CD4-positive, alpha-beta memory T cell (primary cell): Measurements from ENCODE around the gene A3GALT2. TPM values are rescaled to one million over a fixed set of nuclear protein-coding genes. Genes with fewer than 3 reads are reported as not detected.

ENCODE experiments used
- CTCF ChIA-PET: fragments of 350-600 bp; sonication (Branson Sonifier 250); formaldehyde crosslinking; loops from one replicate; lab custom pipeline; 2021; ENCODE audit warnings: inconsistent platforms; ENCODE audit not compliant: partially characterized antibody; lab: Charles Lee
- POLR2A ChIA-PET: fragments of 350-600 bp; sonication (Branson Sonifier 250); formaldehyde crosslinking; loops from one replicate; lab custom pipeline; 2021; ENCODE audit not compliant: partially characterized antibody; lab: Charles Lee
- DNase-seq, 5 donors: peaks; one replicate each; pipeline versions ENCODE4 v3.0.0 to v3.0.0-alpha.2; 2020 to 2022; ENCODE audit warnings: mixed read lengths in 1 of 5
- H3K27ac ChIP-seq: one replicate; pipeline ENCODE4 v1.7.0; 2013; ENCODE audit warnings: low read depth, low read length
- H3K27me3 ChIP-seq: 2 replicates; pipeline ENCODE4 v1.7.0; 2013; ENCODE audit warnings: mild to moderate bottlenecking, low read length, moderate library complexity; ENCODE audit not compliant: insufficient read depth
- H3K36me3 ChIP-seq: 2 replicates; pipeline ENCODE4 v1.7.0; 2013; ENCODE audit warnings: mild to moderate bottlenecking, low read length, moderate library complexity; ENCODE audit not compliant: insufficient read depth
- H3K4me1 ChIP-seq: 2 replicates; pipeline ENCODE4 v1.7.0; 2013; ENCODE audit warnings: mild to moderate bottlenecking, low read length, moderate library complexity; ENCODE audit not compliant: insufficient read depth
- H3K4me3 ChIP-seq, 2 donors: one replicate each; pipeline ENCODE4 v1.7.0; 2013; ENCODE audit warnings: low read length in 2 of 2, mild to moderate bottlenecking in 1 of 2
- H3K9me3 ChIP-seq, 2 donors: one replicate each; pipeline ENCODE4 v1.7.0; 2013; ENCODE audit warnings: low read length in 2 of 2, control low read depth in 1 of 2; ENCODE audit not compliant: control insufficient read depth in 1 of 2
- H3K27ac Mint-ChIP-seq, 7 donors: one replicate each; pipeline ENCODE4 v1.8.0; 2020 to 2021; ENCODE audit warnings: mixed read lengths in 7 of 7, mild to moderate bottlenecking in 6 of 7, inconsistent platforms in 3 of 7, moderate library complexity in 3 of 7
- H3K27me3 Mint-ChIP-seq, 2 donors: one replicate each; pipeline ENCODE4 v1.8.0; 2020 to 2021; ENCODE audit warnings: mixed read lengths in 2 of 2
- H3K36me3 Mint-ChIP-seq, 2 donors: one replicate each; pipeline ENCODE4 v1.8.0; 2020 to 2021; ENCODE audit warnings: mixed read lengths in 2 of 2, inconsistent platforms in 1 of 2, mild to moderate bottlenecking in 1 of 2
- H3K4me1 Mint-ChIP-seq, 4 donors: one replicate each; pipeline ENCODE4 v1.8.0; 2020 to 2021; ENCODE audit warnings: mixed read lengths in 4 of 4, mild to moderate bottlenecking in 1 of 4
- H3K4me3 Mint-ChIP-seq, 8 donors: one replicate each; pipeline ENCODE4 v1.8.0; 2020 to 2021; ENCODE audit warnings: mixed read lengths in 8 of 8, mild to moderate bottlenecking in 7 of 8, moderate library complexity in 6 of 8, inconsistent platforms in 3 of 8
- H3K9me3 Mint-ChIP-seq, 8 donors: one replicate each; pipeline ENCODE4 v1.8.0; 2020 to 2021; ENCODE audit warnings: mixed read lengths in 8 of 8, mild to moderate bottlenecking in 5 of 8, inconsistent platforms in 3 of 8, moderate library complexity in 1 of 8
- intact Hi-C: fragments of 100-400 bp; cut with micrococcal nuclease; formaldehyde crosslinking; loops from one replicate; pipeline ENCODE4 v1.15.1; 2023
- polyA plus RNA-seq, 2 donors: library from polyadenylated mRNA; unstranded; fragments of 300-500 nt; fragmentation: Illumina TruSeq; gene quantifications; one replicate each; pipeline ENCODE4 v1.2.3, GENCODE V29; 2021
- total RNA-seq, 2 experiments: library from RNA; stranded (reverse); gene quantifications; one replicate each; pipeline ENCODE4 v1.2.3, GENCODE V29; 2021

Gene A3GALT2
- total and polyA plus RNA-seq, 4 experiments from 2014 or later = not detected

DNA sequence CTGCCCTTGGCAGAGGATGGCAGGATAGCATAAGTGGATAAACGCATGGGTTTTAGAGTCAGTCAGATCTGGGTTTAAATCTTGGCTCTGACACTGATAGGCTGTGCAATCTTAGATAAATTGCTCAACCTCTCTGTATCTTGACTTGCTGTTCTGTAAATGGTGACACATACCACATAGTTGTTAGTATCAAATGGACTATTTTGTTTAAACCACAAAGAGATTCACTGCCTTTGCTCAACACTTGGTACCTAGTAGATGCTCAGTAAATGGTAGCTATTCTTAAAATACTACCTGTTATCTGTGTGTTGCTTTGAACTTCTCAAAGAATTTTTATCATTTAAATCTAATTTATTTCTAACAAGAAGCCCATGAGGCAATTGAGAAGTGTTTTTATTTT is 39.5 kb upstream of the A3GALT2 start:
- Histone ChIP-seq H3K27me3 (no peaks in the 10 kb centered on the region), H3K27ac (no peak overlapping the region), H3K4me1 (no peaks in the 10 kb centered on the region), H3K4me3 (no peak overlapping the region), H3K9me3 (no peaks in the 10 kb centered on the region), H3K36me3 (no peaks in the 10 kb centered on the region)
- no peaks in the 10 kb centered on the region for H3K9me3 Mint-ChIP-seq
- intact Hi-C loops = loop anchor here (10.0 kb wide), 1 partner anchor 426 kb away; no protein-coding TSS in a partner anchor
- peaks cover 0 to 2% (median under 1%) of the 10 kb centered on the region in 4 donors for H3K4me1 Mint-ChIP-seq
- peaks cover 0 to 1% of the 10 kb centered on the region in 2 donors for H3K27me3 Mint-ChIP-seq
- no peak overlapping the region for H3K4me3 Mint-ChIP-seq
- H3K27ac Mint-ChIP-seq = no peak overlapping the region
- ChIA-PET POLR2A (interaction anchor here (1.4 kb wide), 1 partner anchor 10 kb away, joined by 3 read pairs; no protein-coding TSS in a partner anchor), CTCF (interaction anchor here (3.0 kb wide), 1 partner anchor 64 kb away, joined by 10 read pairs; no protein-coding TSS in a partner anchor)
- H3K36me3 Mint-ChIP-seq = no peaks in the 10 kb centered on the region
- no peak for DNase-seq

DNA sequence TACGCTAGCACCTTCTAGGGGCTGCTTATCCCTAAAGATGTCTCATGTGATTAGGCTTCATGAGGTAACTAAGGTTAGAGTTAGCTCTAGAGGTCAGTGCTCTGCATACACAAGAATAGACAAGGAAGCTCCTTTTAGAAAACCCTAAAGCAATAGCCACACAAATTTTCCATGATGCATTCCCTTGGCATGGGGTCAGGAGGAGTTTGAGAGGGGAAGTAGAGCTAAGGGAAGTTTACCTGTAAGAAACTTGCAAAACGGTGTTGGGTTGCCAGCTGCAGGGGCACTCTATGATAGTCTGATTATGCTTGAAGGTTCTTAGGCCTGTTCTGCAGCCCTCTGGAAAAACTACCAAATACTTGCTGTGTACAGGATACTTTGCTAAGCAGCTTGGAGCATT is 39.0 kb upstream of the A3GALT2 start:
- ChIA-PET POLR2A (interaction anchor here (0.6 to 1.4 kb wide), 2 partner anchors 10 to 11 kb away, joined by 3 read pairs; no protein-coding TSS in a partner anchor), CTCF (interaction anchor here (0.7 to 3.0 kb wide), 2 partner anchors 62 to 64 kb away, joined by 3 to 10 read pairs; no protein-coding TSS in a partner anchor)
- H3K9me3 ChIP-seq = no peaks in the 10 kb centered on the region
- H3K9me3 Mint-ChIP-seq = no peaks in the 10 kb centered on the region
- no peaks in the 10 kb centered on the region for H3K4me1 ChIP-seq
- intact Hi-C loops = loop anchor here (10.0 kb wide), 1 partner anchor 425 kb away; no protein-coding TSS in a partner anchor
- H3K27ac Mint-ChIP-seq = no peak overlapping the region
- DNase-seq = no peak
- H3K27me3 ChIP-seq = no peaks in the 10 kb centered on the region
- H3K27ac ChIP-seq = no peak overlapping the region
- H3K36me3 ChIP-seq = no peaks in the 10 kb centered on the region
- no peaks in the 10 kb centered on the region for H3K36me3 Mint-ChIP-seq
- H3K27me3 Mint-ChIP-seq = peaks cover 0 to 1% of the 10 kb centered on the region in 2 donors
- peaks cover 0 to 2% (median under 1%) of the 10 kb centered on the region in 4 donors for H3K4me1 Mint-ChIP-seq
- H3K4me3 ChIP-seq = no peak overlapping the region
- H3K4me3 Mint-ChIP-seq = no peak overlapping the region

DNA sequence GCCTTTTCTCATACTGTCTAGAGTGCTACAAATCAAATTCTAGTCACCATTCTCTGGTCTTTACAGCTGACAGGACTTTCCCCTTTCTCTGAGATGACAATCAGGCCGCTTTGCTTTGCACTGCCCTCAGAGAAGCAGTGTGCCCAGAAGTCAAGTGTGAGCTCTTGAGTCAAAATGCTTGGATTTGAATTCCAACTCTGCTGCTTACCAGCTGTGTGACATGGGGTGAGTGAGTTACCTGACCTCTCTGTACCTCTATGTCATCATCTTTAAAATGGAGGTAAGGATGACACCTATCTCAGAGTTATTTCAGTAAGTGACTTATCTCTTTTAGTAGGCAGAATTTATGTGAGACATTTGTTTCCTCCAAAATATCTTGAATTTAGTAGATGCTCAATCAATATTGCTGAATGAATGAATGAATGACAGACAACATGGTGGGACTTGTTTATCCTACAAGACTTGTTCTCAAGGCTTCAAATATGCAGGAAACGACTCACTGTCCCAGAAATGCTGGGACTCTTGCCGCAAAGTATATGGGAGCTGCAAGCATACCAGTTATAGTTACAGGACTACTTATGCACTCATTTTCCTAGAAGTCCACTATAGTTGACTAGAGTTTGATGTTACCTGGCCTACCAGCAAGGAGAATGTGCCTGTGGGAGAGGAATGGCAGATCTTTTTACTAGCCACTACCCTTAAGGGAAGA is 38.1 kb upstream of the A3GALT2 start:
- no peak for DNase-seq
- Histone ChIP-seq H3K27ac (no peak overlapping the region), H3K9me3 (no peaks in the 10 kb centered on the region), H3K27me3 (no peaks in the 10 kb centered on the region), H3K4me3 (no peak overlapping the region), H3K36me3 (no peaks in the 10 kb centered on the region), H3K4me1 (no peaks in the 10 kb centered on the region)
- no peak overlapping the region for H3K27ac Mint-ChIP-seq
- no peaks in the 10 kb centered on the region for H3K36me3 Mint-ChIP-seq
- peaks cover 0 to 2% (median under 1%) of the 10 kb centered on the region in 4 donors for H3K4me1 Mint-ChIP-seq
- peaks cover 0 to 1% of the 10 kb centered on the region in 2 donors for H3K27me3 Mint-ChIP-seq
- intact Hi-C loops = no loop called here
- no peak overlapping the region for H3K4me3 Mint-ChIP-seq
- CTCF ChIA-PET = interaction anchor here (3.0 kb wide), 1 partner anchor 63 kb away, joined by 10 read pairs; no protein-coding TSS in a partner anchor
- POLR2A ChIA-PET = no interaction called here
- H3K9me3 Mint-ChIP-seq = no peaks in the 10 kb centered on the region

DNA sequence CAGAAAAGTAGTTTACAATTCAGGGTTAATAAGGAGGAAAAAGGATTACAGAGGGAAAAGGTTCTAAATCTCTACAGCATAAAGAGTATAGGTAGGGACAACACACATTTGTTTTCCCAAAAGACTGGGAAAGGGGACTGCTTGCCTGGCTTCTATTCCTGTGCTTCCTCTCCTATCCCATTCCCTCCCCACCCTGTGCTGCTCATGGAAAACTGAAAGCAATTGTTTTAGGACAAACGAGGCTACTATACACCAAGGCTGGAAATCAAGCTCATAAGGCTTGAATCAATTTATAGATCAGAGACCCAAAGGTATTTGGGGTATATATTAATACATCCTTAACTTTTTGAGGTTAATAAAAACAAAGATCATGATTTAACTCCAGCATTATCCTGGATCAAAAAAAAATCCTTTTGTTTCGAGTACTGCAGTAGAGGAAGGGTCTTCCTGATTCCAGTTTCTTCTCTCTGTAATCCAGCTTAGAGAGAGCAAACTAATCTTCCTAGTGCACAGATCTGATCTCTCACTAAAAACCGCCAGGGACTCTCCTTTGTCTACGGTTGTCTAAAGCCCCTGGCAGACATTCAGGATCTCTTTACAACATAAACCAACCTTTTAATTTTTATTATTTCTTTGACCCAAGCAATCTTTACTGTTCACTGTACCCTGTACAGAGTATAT is 37.4 kb upstream of the A3GALT2 start:
- Histone ChIP-seq H3K36me3 (no peaks in the 10 kb centered on the region), H3K27me3 (no peaks in the 10 kb centered on the region), H3K4me1 (no peaks in the 10 kb centered on the region), H3K9me3 (no peaks in the 10 kb centered on the region), H3K4me3 (no peak overlapping the region), H3K27ac (no peak overlapping the region)
- Mint-ChIP-seq H3K4me1 (peaks cover 0 to 2% (median under 1%) of the 10 kb centered on the region in 4 donors), H3K27ac (no peak overlapping the region), H3K36me3 (no peaks in the 10 kb centered on the region), H3K9me3 (peaks cover 0 to 2% (median 0%) of the 10 kb centered on the region in 8 donors), H3K27me3 (peaks cover 0 to 1% of the 10 kb centered on the region in 2 donors), H3K4me3 (no peak overlapping the region)
- DNase-seq = no peak
- CTCF ChIA-PET = no interaction called here
- POLR2A ChIA-PET = no interaction called here
- intact Hi-C loops = no loop called here

DNA sequence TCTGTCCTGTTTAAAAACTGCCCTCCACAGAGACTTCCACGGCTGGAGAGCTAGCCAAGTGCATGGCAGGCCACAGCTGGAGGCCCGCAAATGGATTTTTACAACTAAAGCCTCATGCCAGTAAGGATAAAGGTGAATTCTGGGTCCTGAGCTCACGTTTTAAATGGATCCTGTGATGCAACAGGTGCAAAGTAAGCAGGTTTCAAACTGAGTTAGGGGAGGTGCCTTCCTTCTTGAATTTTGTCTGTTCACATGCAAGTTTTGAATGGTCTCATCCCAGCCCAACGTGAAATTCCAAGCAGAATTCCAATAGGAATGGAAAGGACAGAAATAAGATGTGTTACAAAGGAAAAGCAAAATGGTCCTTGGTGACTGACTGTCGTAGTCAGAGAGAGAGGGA is 36.2 kb upstream of the A3GALT2 start:
- CTCF ChIA-PET = no interaction called here
- Histone ChIP-seq H3K27ac (no peak overlapping the region), H3K4me1 (no peaks in the 10 kb centered on the region), H3K36me3 (no peaks in the 10 kb centered on the region), H3K4me3 (no peak overlapping the region), H3K9me3 (no peaks in the 10 kb centered on the region), H3K27me3 (no peaks in the 10 kb centered on the region)
- H3K9me3 Mint-ChIP-seq = peaks cover 0 to 2% (median 0%) of the 10 kb centered on the region in 8 donors
- H3K36me3 Mint-ChIP-seq = no peaks in the 10 kb centered on the region
- POLR2A ChIA-PET = no interaction called here
- peaks cover 0 to 2% (median under 1%) of the 10 kb centered on the region in 4 donors for H3K4me1 Mint-ChIP-seq
- DNase-seq = no peak
- H3K27ac Mint-ChIP-seq = peak overlapping the region in 1 of 7 donors; percentile 16
- no peak overlapping the region for H3K4me3 Mint-ChIP-seq
- peaks cover 0 to 1% of the 10 kb centered on the region in 2 donors for H3K27me3 Mint-ChIP-seq
- intact Hi-C loops = no loop called here

DNA sequence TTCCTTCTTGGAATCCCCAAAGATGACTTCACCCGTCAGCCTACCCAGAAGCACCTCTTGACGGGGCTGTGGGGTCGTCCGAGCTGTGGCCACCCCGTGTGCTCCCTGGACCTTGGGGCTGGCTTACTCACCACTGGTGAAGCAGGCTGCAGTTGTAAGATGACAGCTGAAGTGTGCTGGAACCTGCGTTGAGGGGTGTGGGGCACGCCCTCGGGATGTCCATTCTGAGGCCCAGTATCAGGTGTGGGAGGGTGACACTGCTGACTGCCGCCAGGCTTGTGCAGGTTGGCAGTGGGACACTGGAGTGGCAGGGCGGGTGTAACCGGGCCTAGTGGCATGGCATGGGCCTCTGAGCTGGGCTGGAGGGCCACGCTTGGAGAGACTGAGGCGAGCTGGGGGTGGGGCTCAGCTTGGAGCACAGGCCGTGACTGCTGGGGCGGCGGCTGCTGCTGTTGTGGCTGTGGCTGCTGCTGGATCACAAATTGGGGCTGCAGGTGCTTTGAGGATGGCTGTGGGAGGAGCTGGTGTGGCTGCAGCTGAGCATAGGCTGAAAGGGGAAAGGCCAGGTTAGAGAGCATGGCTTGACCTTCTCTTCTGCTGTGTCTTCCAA is 33.9 kb upstream of the A3GALT2 start:
- Histone ChIP-seq H3K36me3 (no peaks in the 10 kb centered on the region), H3K9me3 (no peaks in the 10 kb centered on the region), H3K4me1 (peaks cover 9% of the 10 kb centered on the region), H3K27me3 (no peaks in the 10 kb centered on the region), H3K4me3 (no peak overlapping the region), H3K27ac (no peak overlapping the region)
- peaks cover 0 to 2% (median 0%) of the 10 kb centered on the region in 8 donors for H3K9me3 Mint-ChIP-seq
- CTCF ChIA-PET = interaction anchor here (1.0 to 1.7 kb wide), 3 partner anchors 10 to 59 kb away, joined by 3 to 4 read pairs (median 4); no protein-coding TSS in a partner anchor
- no peak overlapping the region for H3K4me3 Mint-ChIP-seq
- POLR2A ChIA-PET = no interaction called here
- peaks cover 6 to 15% (median 10%) of the 10 kb centered on the region in 4 donors for H3K4me1 Mint-ChIP-seq
- DNase-seq = no peak
- no peak overlapping the region for H3K27ac Mint-ChIP-seq
- H3K27me3 Mint-ChIP-seq = no peaks in the 10 kb centered on the region
- intact Hi-C loops = loop anchor here (5.0 kb wide), 1 partner anchor 77 kb away; the partner anchor contains the start of gene PHC2
- H3K36me3 Mint-ChIP-seq = peaks cover 0 to 3% of the 10 kb centered on the region in 2 donors
